ENCODE measurements around the gene FBXO9.

The FBXO9 gene

GRCh38 chr6:53136000-53136609, 70.9 kb downstream of the FBXO9 start:
- DNase-seq (ENCODE audit: low spot score): no peak

- no peak for DNase-seq (ENCODE audit: low spot score)
Observed at GRCh38 chr6:53139841-53140413, 74.7 kb downstream of the FBXO9 start.

- no peak for DNase-seq (ENCODE audit: low spot score)
Observed at GRCh38 chr6:53142810-53143209, 77.6 kb downstream of the FBXO9 start.

GRCh38 chr6:53143710-53144109, 78.5 kb downstream of the FBXO9 start:
- no peak for DNase-seq (ENCODE audit: low spot score)

GRCh38 chr6:53144802-53145201, 79.6 kb downstream of the FBXO9 start:
- no peak for DNase-seq (ENCODE audit: low spot score)

- no peak for DNase-seq (ENCODE audit: low spot score)
Observed at GRCh38 chr6:53148684-53149083, 83.5 kb downstream of the FBXO9 start, which contains the start of gene GCM1. Gene GCM1 (minus strand): TSS chr6:53148841. CDS start chr6:53145632, 3,209 bp downstream.
